ENCODE measurements around the gene SFTA2.

GRCh38 chr6:30896541-30896940 lies 35.4 kb downstream of the SFTA2 start:
- TF ChIP-seq CTCF (IDR thresholded peaks at IDR 0.05) (no peak), POLR2A (IDR thresholded peaks at IDR 0.05) (no peak)

All from esophagus squamous epithelium (tissue), 4 donors.